H9 (cell line): ENCODE measurements around the gene ETV6. TPM values are rescaled to one million over a fixed set of nuclear protein-coding genes. Genes with fewer than 3 reads are reported as not detected.

Source experiments
- DNase-seq: peaks from one replicate; pipeline ENCODE4 v3.0.0-alpha.2; 2017
- H2AFZ ChIP-seq: one replicate; pipeline ENCODE4 v1.6.1; 2013; ENCODE audit warnings: mild to moderate bottlenecking, low read length, control low read depth, moderate library complexity
- H2AK5ac ChIP-seq: 2 replicates; pipeline ENCODE4 v1.6.1; 2013; ENCODE audit warnings: low read length, control low read depth, mixed read lengths; ENCODE audit not compliant: insufficient read length
- H2BK120ac ChIP-seq: one replicate; pipeline ENCODE4 v1.6.1; 2013; ENCODE audit warnings: low read depth, mild to moderate bottlenecking, low read length, control low read depth, inconsistent platforms; ENCODE audit not compliant: poor library complexity, severe bottlenecking
- H2BK12ac ChIP-seq: 2 replicates; pipeline ENCODE4 v1.6.1; 2013; ENCODE audit warnings: low read length, control low read depth, mixed read lengths, low read depth; ENCODE audit not compliant: insufficient read length
- H2BK15ac ChIP-seq: 2 replicates; pipeline ENCODE4 v1.6.1; 2013; ENCODE audit warnings: low read depth, low read length, control low read depth
- H2BK20ac ChIP-seq: one replicate; pipeline ENCODE4 v1.6.1; 2013; ENCODE audit warnings: low read depth, mild to moderate bottlenecking, low read length, control low read depth, inconsistent platforms; ENCODE audit not compliant: poor library complexity, severe bottlenecking
- H2BK5ac ChIP-seq: 2 replicates; pipeline ENCODE4 v1.6.1; 2013; ENCODE audit warnings: low read length, control low read depth, mixed read lengths; ENCODE audit not compliant: insufficient read length
- H3K14ac ChIP-seq: 2 replicates; pipeline ENCODE4 v1.6.1; 2013; ENCODE audit warnings: low read length, control low read depth; ENCODE audit not compliant: insufficient read depth
- H3K18ac ChIP-seq: 2 replicates; pipeline ENCODE4 v1.6.1; 2013; ENCODE audit warnings: low read depth, mild to moderate bottlenecking, mixed read lengths, low read length, control low read depth; ENCODE audit not compliant: insufficient read length
- H3K23ac ChIP-seq: 2 replicates; pipeline ENCODE4 v1.6.1; 2013; ENCODE audit warnings: low read length, control low read depth, mixed read lengths, low read depth; ENCODE audit not compliant: insufficient read length
- H3K23me2 ChIP-seq: 2 replicates; pipeline ENCODE4 v1.6.1; 2013; ENCODE audit warnings: low read depth, mild to moderate bottlenecking, mixed read lengths, low read length, control low read depth; ENCODE audit not compliant: insufficient read length, poor library complexity, severe bottlenecking
- H3K27ac ChIP-seq: 2 replicates; pipeline ENCODE4 v1.5.1; 2013; ENCODE audit warnings: low read length, control low read depth, mixed read lengths, low read depth; ENCODE audit not compliant: insufficient read length
- H3K27me3 ChIP-seq: 2 replicates; pipeline ENCODE4 v1.6.1; 2013; ENCODE audit warnings: low read length, control low read depth, inconsistent platforms; ENCODE audit not compliant: insufficient read depth
- H3K4ac ChIP-seq: 2 replicates; pipeline ENCODE4 v1.6.1; 2013; ENCODE audit warnings: low read depth, mild to moderate bottlenecking, control low read depth, inconsistent platforms, low read length, moderate library complexity
- H3K4me1 ChIP-seq: 2 replicates; pipeline ENCODE4 v1.6.1; 2013; ENCODE audit warnings: low read length, control low read depth, inconsistent platforms; ENCODE audit not compliant: insufficient read depth
- H3K4me2 ChIP-seq: 2 replicates; pipeline ENCODE4 v1.6.1; 2013; ENCODE audit warnings: low read length, control low read depth, mixed read lengths; ENCODE audit not compliant: insufficient read length, insufficient read depth
- H3K56ac ChIP-seq: 2 replicates; pipeline ENCODE4 v1.6.1; 2013; ENCODE audit warnings: low read depth, mild to moderate bottlenecking, mixed read lengths, low read length, control low read depth; ENCODE audit not compliant: insufficient read length
- H3K79me1 ChIP-seq: 2 replicates; pipeline ENCODE4 v1.6.1; 2013; ENCODE audit warnings: low read depth, mild to moderate bottlenecking, moderate library complexity, low read length, control low read depth, inconsistent platforms; ENCODE audit not compliant: insufficient read depth, poor library complexity, severe bottlenecking
- H3K79me2 ChIP-seq: 2 replicates; pipeline ENCODE4 v1.6.1; 2013; ENCODE audit warnings: low read length, control low read depth, inconsistent platforms; ENCODE audit not compliant: insufficient read depth
- H3K9ac ChIP-seq: 2 replicates; pipeline ENCODE4 v1.6.1; 2013; ENCODE audit warnings: low read length, control low read depth, mixed read lengths; ENCODE audit not compliant: insufficient read length; ENCODE audit errors: extremely low read depth
- H3K9me3 ChIP-seq: one replicate; pipeline ENCODE4 v1.6.1; 2013; ENCODE audit warnings: low read depth, low read length, inconsistent platforms; ENCODE audit not compliant: control insufficient read depth
- H3T11ph ChIP-seq: one replicate; pipeline ENCODE4 v1.6.1; 2013; ENCODE audit warnings: mild to moderate bottlenecking, low read length, control low read depth, inconsistent platforms
- H4K20me1 ChIP-seq: one replicate; pipeline ENCODE4 v1.6.1; 2013; ENCODE audit not compliant: control insufficient read depth, insufficient read length, insufficient read depth
- H4K5ac ChIP-seq: 2 replicates; pipeline ENCODE4 v1.6.1; 2013; ENCODE audit warnings: low read depth, mild to moderate bottlenecking, mixed read lengths, low read length, control low read depth; ENCODE audit not compliant: insufficient read length
- H4K8ac ChIP-seq: replicated peaks from 2 replicates; pipeline ENCODE4 v1.6.1; 2013; ENCODE audit warnings: low read length, control low read depth, mixed read lengths, low read depth; ENCODE audit not compliant: insufficient read length
- H4K91ac ChIP-seq: 2 replicates; pipeline ENCODE4 v1.6.1; 2013; ENCODE audit warnings: low read depth, mild to moderate bottlenecking, moderate library complexity, mixed read lengths, low read length, control low read depth; ENCODE audit not compliant: insufficient read length
- H3K27ac Mint-ChIP-seq, 3 experiments: 2 replicates in 2 of 3; 3 replicates in 1 of 3; pipeline ENCODE4 v1.8.0; 2020 to 2021; ENCODE audit warnings: mixed read lengths in 3 of 3, mild to moderate bottlenecking in 1 of 3, moderate library complexity in 1 of 3
- H3K27me3 Mint-ChIP-seq: 2 replicates; pipeline ENCODE4 v1.8.0; 2021; ENCODE audit warnings: low read depth, mild to moderate bottlenecking, moderate library complexity, mixed read lengths
- H3K36me3 Mint-ChIP-seq, 3 experiments: 2 replicates in 2 of 3; 3 replicates in 1 of 3; pipeline ENCODE4 v1.8.0; 2020 to 2021; ENCODE audit warnings: low read depth in 3 of 3, mixed read lengths in 3 of 3; ENCODE audit not compliant: insufficient read depth in 1 of 3
- H3K4me1 Mint-ChIP-seq, 2 experiments: 2 replicates each; pipeline ENCODE4 v1.8.0; 2020; ENCODE audit warnings: mixed read lengths in 2 of 2
- H3K4me3 Mint-ChIP-seq, 2 experiments: 2 replicates in 1 of 2; 3 replicates in 1 of 2; pipeline ENCODE4 v1.8.0; 2020 to 2021; ENCODE audit warnings: mild to moderate bottlenecking in 2 of 2, mixed read lengths in 2 of 2, moderate library complexity in 1 of 2
- H3K9me3 Mint-ChIP-seq, 2 experiments: 2 replicates in 1 of 2; 3 replicates in 1 of 2; pipeline ENCODE4 v1.8.0; 2020; ENCODE audit warnings: mild to moderate bottlenecking in 2 of 2, mixed read lengths in 2 of 2, moderate library complexity in 1 of 2
- WGBS: extraction: QIAGEN DNeasy Blood & Tissue Kit; methylation state at CpG from one replicate; pipeline ENCODE4 v1.1.7; 2013; ENCODE audit warnings: missing lambda C conversion rate, low lambda C conversion rate, mixed read lengths; ENCODE audit not compliant: insufficient read length; ENCODE audit errors: extremely low coverage; 5-methylcytosine and 5-hydroxymethylcytosine counted together
- total RNA-seq: library from RNA; stranded (reverse); gene quantifications from 2 replicates; pipeline ENCODE4 v1.2.1, GENCODE V29; 2021
- TF ChIP-seq, protein P1 (sequence below): fragments of 200-600 bp; sonication (generic); conservative IDR thresholded peaks from 3 replicates; pipeline ENCODE4 v1.8.0; 2021; ENCODE audit warnings: antibody characterized with exemption, mild to moderate bottlenecking

Gene ETV6
- total RNA-seq, 1 experiment from 2014 or later, result 28.7 TPM

DNA sequence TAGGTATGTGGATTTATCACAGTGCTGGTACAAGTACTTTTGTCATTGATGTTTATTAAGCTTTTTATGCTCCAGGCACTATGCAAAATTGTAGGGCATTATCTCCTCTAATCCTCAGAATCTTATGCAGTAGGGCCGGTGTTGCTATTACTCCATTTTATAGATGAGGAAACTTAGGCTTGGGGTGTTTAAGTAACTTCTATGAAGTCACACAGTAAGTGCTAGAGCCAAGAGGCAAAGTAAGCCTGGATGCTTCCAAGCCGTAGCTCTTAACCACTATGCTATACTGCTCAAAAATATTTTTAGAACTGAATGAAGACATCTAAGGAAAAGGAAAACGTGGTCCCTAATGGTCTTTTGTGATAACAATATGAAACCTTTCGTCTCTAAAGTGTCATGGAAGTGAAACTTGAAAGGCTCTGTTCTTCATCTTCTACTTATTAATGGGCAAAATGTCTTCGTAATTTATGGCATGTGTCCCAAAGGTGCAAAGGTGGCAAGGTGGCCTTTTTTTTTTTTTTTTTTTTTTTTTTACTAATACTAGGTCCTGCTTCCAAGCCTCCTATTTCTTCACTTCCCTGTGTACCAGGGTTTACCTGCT is 85.2 kb downstream of the ETV6 start:
- H3K4me1 Mint-ChIP-seq, result peaks cover 10 to 13% of the 10 kb centered on the region in 2 experiments
- Histone ChIP-seq H3K14ac (no peak overlapping the region), H3K79me2 (no peaks in the 10 kb centered on the region), H3K18ac (no peak overlapping the region), H3K9me3 (no peaks in the 10 kb centered on the region), H3K23me2 (no peaks in the 10 kb centered on the region), H4K8ac (no peak overlapping the region), H2BK5ac (no peak overlapping the region), H4K20me1 (no peaks in the 10 kb centered on the region), H2BK12ac (no peak overlapping the region), H2BK120ac (no peak overlapping the region), H3K27ac (no peak overlapping the region), H3T11ph (no peak overlapping the region), H2BK20ac (no peak overlapping the region), H2AFZ (no peak overlapping the region), H4K91ac (no peak overlapping the region), H3K23ac (no peak overlapping the region), H3K4ac (no peak overlapping the region), H2BK15ac (no peak overlapping the region), H3K9ac (no peak overlapping the region), H3K79me1 (no peaks in the 10 kb centered on the region), H3K56ac (no peak overlapping the region), H3K27me3 (no peaks in the 10 kb centered on the region), H3K4me2 (no peak overlapping the region), H3K4me1 (peaks cover 3% of the 10 kb centered on the region; the same call in 1 of the 2 replicates), H4K5ac (no peak overlapping the region), H2AK5ac (no peak overlapping the region)
- TF ChIP-seq, protein P1, sequence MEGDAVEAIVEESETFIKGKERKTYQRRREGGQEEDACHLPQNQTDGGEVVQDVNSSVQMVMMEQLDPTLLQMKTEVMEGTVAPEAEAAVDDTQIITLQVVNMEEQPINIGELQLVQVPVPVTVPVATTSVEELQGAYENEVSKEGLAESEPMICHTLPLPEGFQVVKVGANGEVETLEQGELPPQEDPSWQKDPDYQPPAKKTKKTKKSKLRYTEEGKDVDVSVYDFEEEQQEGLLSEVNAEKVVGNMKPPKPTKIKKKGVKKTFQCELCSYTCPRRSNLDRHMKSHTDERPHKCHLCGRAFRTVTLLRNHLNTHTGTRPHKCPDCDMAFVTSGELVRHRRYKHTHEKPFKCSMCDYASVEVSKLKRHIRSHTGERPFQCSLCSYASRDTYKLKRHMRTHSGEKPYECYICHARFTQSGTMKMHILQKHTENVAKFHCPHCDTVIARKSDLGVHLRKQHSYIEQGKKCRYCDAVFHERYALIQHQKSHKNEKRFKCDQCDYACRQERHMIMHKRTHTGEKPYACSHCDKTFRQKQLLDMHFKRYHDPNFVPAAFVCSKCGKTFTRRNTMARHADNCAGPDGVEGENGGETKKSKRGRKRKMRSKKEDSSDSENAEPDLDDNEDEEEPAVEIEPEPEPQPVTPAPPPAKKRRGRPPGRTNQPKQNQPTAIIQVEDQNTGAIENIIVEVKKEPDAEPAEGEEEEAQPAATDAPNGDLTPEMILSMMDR, result no peak
- no peaks in the 10 kb centered on the region; a peak in 2 of 7 replicates for H3K36me3 Mint-ChIP-seq
- no peaks in the 10 kb centered on the region for H3K9me3 Mint-ChIP-seq
- no peak overlapping the region for H3K27ac Mint-ChIP-seq
- no peaks in the 10 kb centered on the region for H3K27me3 Mint-ChIP-seq
- no peak for DNase-seq
- no CpG with 5 or more reads among the region's 5 CpGs for WGBS
- no peak overlapping the region for H3K4me3 Mint-ChIP-seq
